CD14-positive monocyte (primary cell): ENCODE results near the gene MAP10. TPM values are rescaled to one million over a fixed set of nuclear protein-coding genes. Genes with fewer than 3 reads are reported as not detected.

Source experiments
- DNase-seq, 3 donors: peaks; one replicate each; pipeline ENCODE4 v3.0.0-alpha.2; 2011 to 2022
- H2AFZ ChIP-seq: 2 replicates; pipeline ENCODE4 v1.6.0; 2012; ENCODE audit warnings: mild to moderate bottlenecking, low read depth, low read length, inconsistent platforms; ENCODE audit not compliant: insufficient read depth, poor library complexity, severe bottlenecking
- H3K27ac ChIP-seq, 2 donors: 1 replicate in 1 of 2; 2 replicates in 1 of 2; pipeline ENCODE4 v1.5.1; 2012 to 2013; ENCODE audit warnings: low read length in 2 of 2, control low read depth in 1 of 2, inconsistent platforms in 1 of 2, low read depth in 1 of 2, mild to moderate bottlenecking in 1 of 2
- H3K27me3 ChIP-seq, 2 donors: one replicate each; pipeline versions ENCODE4 v1.6.0 to v1.6.1; 2011 to 2013; ENCODE audit warnings: low read length in 2 of 2; ENCODE audit not compliant: control insufficient read depth in 2 of 2, insufficient read depth in 2 of 2
- H3K36me3 ChIP-seq, 2 donors: replicated peaks in 1 of 2; 1 replicate in 1 of 2; 2 replicates in 1 of 2; pipeline versions ENCODE4 v1.5.1 to v1.6.1; 2012 to 2013; ENCODE audit warnings: low read length in 2 of 2, control low read depth in 1 of 2, inconsistent platforms in 1 of 2, mild to moderate bottlenecking in 1 of 2; ENCODE audit not compliant: insufficient read depth in 2 of 2, control insufficient read depth in 1 of 2
- H3K4me1 ChIP-seq, 2 donors: 1 replicate in 1 of 2; 2 replicates in 1 of 2; pipeline versions ENCODE4 v1.5.1 to v1.6.1; 2012 to 2013; ENCODE audit warnings: low read length in 2 of 2, control low read depth in 1 of 2, inconsistent platforms in 1 of 2, mild to moderate bottlenecking in 1 of 2, moderate library complexity in 1 of 2; ENCODE audit not compliant: insufficient read depth in 2 of 2, control insufficient read depth in 1 of 2
- H3K4me2 ChIP-seq: replicated peaks from 2 replicates; pipeline ENCODE3; 2012; ENCODE audit warnings: low read length, moderate library complexity, mild to moderate bottlenecking; ENCODE audit not compliant: poor library complexity, severe bottlenecking; ENCODE audit errors: extremely low read depth
- H3K4me3 ChIP-seq, 3 experiments: fragments of 200-600 bp in 1 of 3; sonication (generic) in 1 of 3; replicated peaks in 1 of 3; 1 replicate in 2 of 3; 2 replicates in 1 of 3; pipeline ENCODE4 v1.5.1; 2011 to 2013; ENCODE audit warnings: low read length in 3 of 3, mild to moderate bottlenecking in 3 of 3, control low read depth in 2 of 3, low read depth in 2 of 3, inconsistent platforms in 1 of 3, moderate library complexity in 1 of 3
- H3K79me2 ChIP-seq: 2 replicates; pipeline ENCODE4 v1.6.0; 2012; ENCODE audit warnings: mild to moderate bottlenecking, control low read depth, inconsistent platforms, low read length, moderate library complexity; ENCODE audit not compliant: insufficient read depth
- H3K9ac ChIP-seq: 2 replicates; pipeline ENCODE4 v1.6.0; 2017; ENCODE audit warnings: low read length, mild to moderate bottlenecking; ENCODE audit not compliant: insufficient read depth, poor library complexity, severe bottlenecking
- H3K9me3 ChIP-seq, 2 donors: replicated peaks in 1 of 2; 1 replicate in 1 of 2; 2 replicates in 1 of 2; pipeline versions ENCODE4 v1.5.1 to v1.6.1; 2012 to 2013; ENCODE audit warnings: low read length in 2 of 2, control low read depth in 1 of 2; ENCODE audit not compliant: control insufficient read depth in 1 of 2, insufficient read depth in 1 of 2
- H4K20me1 ChIP-seq: 2 replicates; pipeline ENCODE4 v1.6.0; 2012; ENCODE audit warnings: mild to moderate bottlenecking, low read length, control low read depth, moderate library complexity; ENCODE audit not compliant: insufficient read depth
- H3K27ac Mint-ChIP-seq, 7 donors: one replicate each; pipeline ENCODE4 v1.8.0; 2020; ENCODE audit warnings: mild to moderate bottlenecking in 7 of 7, mixed read lengths in 7 of 7, moderate library complexity in 6 of 7, inconsistent platforms in 2 of 7
- H3K27me3 Mint-ChIP-seq, 3 donors: one replicate each; pipeline ENCODE4 v1.8.0; 2021 to 2022; ENCODE audit warnings: low read depth in 3 of 3, mild to moderate bottlenecking in 3 of 3, mixed read lengths in 3 of 3, moderate library complexity in 3 of 3, inconsistent platforms in 1 of 3
- H3K36me3 Mint-ChIP-seq, 2 donors: one replicate each; pipeline ENCODE4 v1.8.0; 2020; ENCODE audit warnings: mixed read lengths in 2 of 2, inconsistent platforms in 1 of 2, mild to moderate bottlenecking in 1 of 2
- H3K4me1 Mint-ChIP-seq: one replicate; pipeline ENCODE4 v1.8.0; 2020; ENCODE audit warnings: mild to moderate bottlenecking, mixed read lengths
- H3K4me3 Mint-ChIP-seq, 2 donors: one replicate each; pipeline ENCODE4 v1.8.0; 2020; ENCODE audit warnings: mild to moderate bottlenecking in 2 of 2, mixed read lengths in 2 of 2, moderate library complexity in 1 of 2
- H3K9me3 Mint-ChIP-seq, 7 donors: one replicate each; pipeline ENCODE4 v1.8.0; 2020 to 2022; ENCODE audit warnings: mixed read lengths in 7 of 7, mild to moderate bottlenecking in 6 of 7, moderate library complexity in 6 of 7, inconsistent platforms in 2 of 7
- CTCF ChIP-seq: fragments of 200-600 bp; IDR thresholded peaks from one replicate; pipeline ENCODE4 v1.8.0; 2022; ENCODE audit warnings: antibody characterized with exemption, mild to moderate bottlenecking
- WGBS: methylation state at CpG from one replicate; pipeline ENCODE4 v1.1.5; 2013; ENCODE audit warnings: missing lambda C conversion rate; ENCODE audit not compliant: insufficient coverage; 5-methylcytosine and 5-hydroxymethylcytosine counted together
- intact Hi-C, 2 donors: fragments of 100-400 bp; cut with micrococcal nuclease; formaldehyde crosslinking; loops; one replicate each; pipeline versions ENCODE4 v1.15.0 to v1.15.1; 2023
- polyA plus RNA-seq, 3 donors: library from polyadenylated mRNA; depleted of rRNA in 1 of 3; unstranded in 2 of 3; stranded (reverse) in 1 of 3; fragments of 300-500 nt in 2 of 3; fragments of >200 nt in 1 of 3; fragmentation: Illumina TruSeq in 2 of 3; gene quantifications; 1 replicate in 2 of 3; 2 replicates in 1 of 3; pipeline ENCODE4 v1.2.3, GENCODE V29; 2012 to 2021

The MAP10 gene
- polyA plus RNA-seq, 3 donors = 0.53 to 2.3 (median 1.1) TPM

GRCh38 chr1:232764458-232765251 is 40.6 kb upstream of the MAP10 start:
- H3K27ac ChIP-seq = no peak overlapping the region
- no peak overlapping the region for H3K27ac Mint-ChIP-seq
- no peak for TF ChIP-seq CTCF
- H2AFZ ChIP-seq = peak overlapping the region; percentile 3
- H3K79me2 ChIP-seq = no peaks in the 10 kb centered on the region
- no peak overlapping the region for H3K9ac ChIP-seq
- peaks cover 42 to 45% of the 10 kb centered on the region in 2 donors for H3K4me1 ChIP-seq
- no peaks in the 10 kb centered on the region for H4K20me1 ChIP-seq
- no peak for DNase-seq
- H3K36me3 Mint-ChIP-seq = peaks cover 0 to 3% of the 10 kb centered on the region in 2 donors
- no peaks in the 10 kb centered on the region for H3K27me3 Mint-ChIP-seq
- intact Hi-C loops = loop anchor here in 1 of 2 donors (5.0 kb wide), 1 partner anchor 52 kb away; no protein-coding TSS in a partner anchor
- peaks cover 48% of the 10 kb centered on the region for H3K4me1 Mint-ChIP-seq
- H3K27me3 ChIP-seq = no peaks in the 10 kb centered on the region
- WGBS = 100% methylated on average over 1 of the region's 4 CpGs
- no peak overlapping the region for H3K4me2 ChIP-seq
- H3K9me3 ChIP-seq = peaks cover 4 to 9% of the 10 kb centered on the region in 2 donors
- no peak overlapping the region for H3K4me3 ChIP-seq
- no peak overlapping the region for H3K4me3 Mint-ChIP-seq
- peaks cover 6 to 13% (median 11%) of the 10 kb centered on the region in 7 donors for H3K9me3 Mint-ChIP-seq
- H3K36me3 ChIP-seq = no peaks in the 10 kb centered on the region

- TF ChIP-seq CTCF = no peak
- H3K9me3 Mint-ChIP-seq = peaks cover 6 to 13% (median 11%) of the 10 kb centered on the region in 7 donors
- Histone ChIP-seq H3K4me2 (peak overlapping the region; percentile 28), H3K9ac (no peak overlapping the region), H3K4me1 (peaks cover 42 to 45% of the 10 kb centered on the region in 2 donors), H3K27me3 (no peaks in the 10 kb centered on the region), H2AFZ (no peak overlapping the region), H3K4me3 (no peak overlapping the region), H3K36me3 (no peaks in the 10 kb centered on the region), H3K27ac (peak overlapping the region in 1 of 2 donors; percentile 27), H3K79me2 (no peaks in the 10 kb centered on the region), H3K9me3 (peaks cover 4 to 9% of the 10 kb centered on the region in 2 donors), H4K20me1 (no peaks in the 10 kb centered on the region)
- no CpG with 5 or more reads among the region's 6 CpGs for WGBS
- intact Hi-C loops = loop anchor here in 1 of 2 donors (5.0 kb wide), 1 partner anchor 53 kb away; no protein-coding TSS in a partner anchor
- H3K4me3 Mint-ChIP-seq = no peak overlapping the region
- H3K4me1 Mint-ChIP-seq = peaks cover 48% of the 10 kb centered on the region
- no peaks in the 10 kb centered on the region for H3K27me3 Mint-ChIP-seq
- H3K36me3 Mint-ChIP-seq = peaks cover 0 to 3% of the 10 kb centered on the region in 2 donors
- H3K27ac Mint-ChIP-seq = peak overlapping the region in 2 of 7 donors; percentile 40 to 61
- DNase-seq = peak in 2 of 3 donors; percentile 53 to 59
Observed at GRCh38 chr1:232765542-232765941, 39.7 kb upstream of the MAP10 start.
